ENCODE data around the gene SHROOM3.

Gene SHROOM3

DNA sequence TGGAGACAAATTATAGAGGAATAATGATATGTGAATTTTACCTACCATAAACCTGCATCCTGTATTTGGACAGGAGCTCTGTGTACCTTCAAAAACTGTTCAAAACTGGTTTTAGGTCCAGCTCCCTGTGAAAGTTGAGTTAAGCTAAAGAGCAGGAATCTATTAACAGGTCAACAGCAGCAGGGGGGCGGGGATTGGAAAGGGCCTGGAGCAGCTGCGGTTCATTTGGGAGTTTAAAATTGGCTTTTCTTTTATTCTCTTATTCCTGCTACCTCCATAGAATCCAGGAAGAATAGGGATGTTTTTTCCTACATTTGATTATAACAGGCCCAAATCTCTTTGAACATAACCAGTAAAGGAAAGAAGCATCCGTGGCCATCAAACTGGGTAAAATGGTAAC lies 23.8 kb downstream of the SHROOM3 start:
- peaks cover 4% of the 10 kb centered on the region for H3K36me3 Mint-ChIP-seq (ENCODE audit: low read depth)
- TF ChIP-seq, protein P1, sequence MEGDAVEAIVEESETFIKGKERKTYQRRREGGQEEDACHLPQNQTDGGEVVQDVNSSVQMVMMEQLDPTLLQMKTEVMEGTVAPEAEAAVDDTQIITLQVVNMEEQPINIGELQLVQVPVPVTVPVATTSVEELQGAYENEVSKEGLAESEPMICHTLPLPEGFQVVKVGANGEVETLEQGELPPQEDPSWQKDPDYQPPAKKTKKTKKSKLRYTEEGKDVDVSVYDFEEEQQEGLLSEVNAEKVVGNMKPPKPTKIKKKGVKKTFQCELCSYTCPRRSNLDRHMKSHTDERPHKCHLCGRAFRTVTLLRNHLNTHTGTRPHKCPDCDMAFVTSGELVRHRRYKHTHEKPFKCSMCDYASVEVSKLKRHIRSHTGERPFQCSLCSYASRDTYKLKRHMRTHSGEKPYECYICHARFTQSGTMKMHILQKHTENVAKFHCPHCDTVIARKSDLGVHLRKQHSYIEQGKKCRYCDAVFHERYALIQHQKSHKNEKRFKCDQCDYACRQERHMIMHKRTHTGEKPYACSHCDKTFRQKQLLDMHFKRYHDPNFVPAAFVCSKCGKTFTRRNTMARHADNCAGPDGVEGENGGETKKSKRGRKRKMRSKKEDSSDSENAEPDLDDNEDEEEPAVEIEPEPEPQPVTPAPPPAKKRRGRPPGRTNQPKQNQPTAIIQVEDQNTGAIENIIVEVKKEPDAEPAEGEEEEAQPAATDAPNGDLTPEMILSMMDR (IDR thresholded peaks at IDR 0.05; ENCODE audit: unreplicated experiment in 3 of 3): no peak
- H3K27ac Mint-ChIP-seq: peak overlapping the region; percentile 97 to 98 (median 97)

DNA sequence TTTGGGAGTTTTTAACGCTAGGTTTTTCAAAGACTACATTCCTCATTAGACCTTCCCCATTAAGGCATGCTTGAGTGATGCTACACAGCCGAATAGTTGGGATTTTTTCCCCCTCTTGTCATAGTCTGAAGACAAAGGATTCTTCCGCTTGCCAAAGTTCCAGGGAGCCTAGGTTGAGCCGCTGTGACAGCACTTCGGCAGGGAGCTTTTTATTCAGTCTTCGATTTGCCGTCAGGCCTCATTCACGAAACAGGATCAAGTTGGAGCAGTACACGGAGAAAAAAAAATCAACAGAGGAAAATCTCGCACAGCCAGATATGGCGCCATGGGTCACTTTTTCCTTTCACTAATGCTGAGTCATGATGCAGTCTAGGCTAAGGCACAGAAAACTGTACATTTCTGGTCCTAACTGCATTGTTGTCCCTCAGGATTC lies 24.3 kb downstream of the SHROOM3 start:
- peaks cover 14% of the 10 kb centered on the region for H3K4me1 Mint-ChIP-seq
- peaks cover 4% of the 10 kb centered on the region for H3K36me3 Mint-ChIP-seq (ENCODE audit: low read depth)
- TF ChIP-seq, protein P1 (IDR thresholded peaks at IDR 0.05; ENCODE audit: unreplicated experiment in 3 of 3): no peak
- H3K4me3 Mint-ChIP-seq: peak overlapping the region in 1 of 3 experiments; percentile 16
- no peaks in the 10 kb centered on the region for H3K27me3 Mint-ChIP-seq (ENCODE audit: low read depth)
- H3K27ac Mint-ChIP-seq: peak overlapping the region; percentile 97 to 98 (median 97)
- H3K9me3 Mint-ChIP-seq: peaks cover 10% of the 10 kb centered on the region

More for the DNA sequence above, 23.8 kb downstream of the SHROOM3 start:
- Mint-ChIP-seq H3K4me1 (peaks cover 14% of the 10 kb centered on the region), H3K9me3 (peaks cover 10% of the 10 kb centered on the region), H3K4me3 (no peak overlapping the region), H3K27me3 (ENCODE audit: low read depth) (no peaks in the 10 kb centered on the region)

DNA sequence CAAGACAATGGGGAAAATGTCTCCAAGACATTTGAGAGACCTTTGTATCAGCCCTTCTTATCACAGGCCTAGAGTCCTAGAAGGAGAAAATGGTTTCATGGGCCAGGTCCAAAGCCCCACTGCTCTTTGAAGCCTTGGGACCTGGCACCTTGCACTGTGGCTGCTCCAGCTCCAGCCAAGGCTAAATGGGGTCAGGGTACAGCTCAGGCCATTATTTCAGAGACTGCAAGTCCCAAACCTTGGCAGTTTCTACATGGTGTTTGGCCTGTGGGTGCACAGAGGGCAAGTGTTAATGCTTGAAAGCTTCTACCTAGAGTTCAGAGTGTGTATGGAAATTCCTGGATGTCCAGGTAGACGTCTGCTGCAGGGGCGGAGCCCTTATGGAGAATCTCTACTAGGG lies 28.5 kb downstream of the SHROOM3 start:
- TF ChIP-seq, protein P1 (IDR thresholded peaks at IDR 0.05; ENCODE audit: unreplicated experiment in 3 of 3): no peak
- H3K36me3 Mint-ChIP-seq (ENCODE audit: low read depth): peaks cover 4% of the 10 kb centered on the region
- H3K4me3 Mint-ChIP-seq: no peak overlapping the region
- H3K9me3 Mint-ChIP-seq: peaks cover 18% of the 10 kb centered on the region
- H3K27ac Mint-ChIP-seq: no peak overlapping the region
- no peaks in the 10 kb centered on the region for H3K27me3 Mint-ChIP-seq (ENCODE audit: low read depth)
- H3K4me1 Mint-ChIP-seq: peaks cover 11% of the 10 kb centered on the region

DNA sequence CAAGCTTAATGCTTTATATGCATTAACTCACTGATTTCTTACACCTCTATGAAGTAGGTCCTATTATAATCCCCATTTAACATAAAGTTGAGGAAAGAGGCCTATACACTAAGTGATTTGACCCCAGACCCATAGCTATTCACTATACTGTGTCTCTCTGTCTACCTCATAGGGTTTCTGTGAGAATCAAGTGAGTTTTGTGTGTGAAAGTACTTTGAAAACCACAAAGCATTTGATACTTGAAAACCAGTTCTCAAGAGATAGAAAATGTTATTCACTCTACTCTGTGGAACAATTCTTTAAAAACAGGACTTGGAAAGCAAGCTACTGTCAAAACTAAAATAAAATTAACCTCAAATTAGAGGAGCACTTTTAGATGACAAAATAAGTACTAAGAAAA lies 35.0 kb downstream of the SHROOM3 start:
- Mint-ChIP-seq H3K4me1 (no peaks in the 10 kb centered on the region), H3K36me3 (ENCODE audit: low read depth) (no peaks in the 10 kb centered on the region), H3K27ac (no peak overlapping the region), H3K27me3 (ENCODE audit: low read depth) (no peaks in the 10 kb centered on the region), H3K9me3 (peaks cover 4% of the 10 kb centered on the region), H3K4me3 (no peak overlapping the region)
- TF ChIP-seq, protein P1 (IDR thresholded peaks at IDR 0.05; ENCODE audit: unreplicated experiment in 3 of 3): no peak

DNA sequence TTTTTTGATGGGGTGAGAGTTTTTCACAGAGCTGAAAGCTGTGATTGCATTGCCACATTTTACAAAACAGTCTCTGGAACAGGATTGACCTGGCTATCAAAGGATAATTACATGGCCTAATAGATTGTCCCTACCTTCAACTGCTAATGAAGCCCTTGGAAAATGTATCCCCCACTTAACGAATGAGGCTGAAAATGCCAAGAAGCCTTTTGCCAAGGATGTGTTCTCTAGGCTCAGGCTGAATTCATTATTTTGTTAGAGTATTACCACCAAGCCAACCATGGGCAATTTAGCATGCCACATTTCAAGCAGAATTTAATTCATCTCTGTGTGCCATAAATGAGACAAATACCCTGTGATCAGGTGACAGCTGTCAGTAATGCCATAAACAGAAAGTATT lies 35.5 kb downstream of the SHROOM3 start:
- no peak overlapping the region for H3K27ac Mint-ChIP-seq
- no peaks in the 10 kb centered on the region for H3K4me1 Mint-ChIP-seq
- TF ChIP-seq, protein P1 (IDR thresholded peaks at IDR 0.05; ENCODE audit: unreplicated experiment in 3 of 3): no peak
- H3K9me3 Mint-ChIP-seq: peaks cover 1% of the 10 kb centered on the region
- H3K36me3 Mint-ChIP-seq (ENCODE audit: low read depth): no peaks in the 10 kb centered on the region
- H3K27me3 Mint-ChIP-seq (ENCODE audit: low read depth): no peaks in the 10 kb centered on the region
- H3K4me3 Mint-ChIP-seq: no peak overlapping the region

DNA sequence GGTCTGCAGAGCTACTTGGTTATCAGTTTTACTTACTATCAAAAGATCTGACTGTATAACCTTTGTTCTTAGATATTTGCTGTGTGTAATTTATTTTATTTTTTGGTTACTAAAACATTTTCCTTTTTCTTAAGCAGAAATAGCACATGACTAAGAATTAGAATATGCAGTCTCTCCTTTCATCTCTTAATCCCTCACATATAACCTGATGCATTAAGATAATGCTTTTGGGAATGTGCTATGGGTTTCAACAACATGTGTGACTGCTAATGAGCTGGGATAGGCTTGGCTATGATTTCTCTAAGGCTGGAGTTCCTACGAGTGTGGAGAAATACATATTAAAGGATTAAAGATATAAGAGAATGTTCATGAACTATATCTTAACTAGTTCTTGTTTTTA lies 41.5 kb downstream of the SHROOM3 start:
- TF ChIP-seq, protein P1 (IDR thresholded peaks at IDR 0.05; ENCODE audit: unreplicated experiment in 3 of 3): no peak
- H3K9me3 Mint-ChIP-seq: peaks cover 29% of the 10 kb centered on the region
- no peaks in the 10 kb centered on the region for H3K36me3 Mint-ChIP-seq (ENCODE audit: low read depth)
- H3K27me3 Mint-ChIP-seq (ENCODE audit: low read depth): no peaks in the 10 kb centered on the region
- no peak overlapping the region for H3K4me3 Mint-ChIP-seq
- H3K27ac Mint-ChIP-seq: no peak overlapping the region
- H3K4me1 Mint-ChIP-seq: no peaks in the 10 kb centered on the region

Measured in nephron (organoid).